ENCODE results near the gene ASXL3.

ASXL3 gene

GRCh38 chr18:33584548-33585430 is 6.8 kb downstream of the ASXL3 start:
- Histone ChIP-seq H3K27me3 (ENCODE audit: control insufficient read depth, insufficient read depth, low read length) (no peaks in the 10 kb centered on the region), H3K9me3 (ENCODE audit: control insufficient read depth, low read length) (no peaks in the 10 kb centered on the region), H3K27ac (no peak overlapping the region), H3K4me2 (ENCODE audit: low read length) (no peak overlapping the region), H2AFZ (no peak overlapping the region), H3K79me2 (no peaks in the 10 kb centered on the region), H3K4me1 (no peaks in the 10 kb centered on the region), H3K9ac (no peak overlapping the region), H3K4me3 (ENCODE audit: low read depth, low read length) (no peak overlapping the region), H3K36me3 (ENCODE audit: control insufficient read depth, insufficient read depth, low read length) (no peaks in the 10 kb centered on the region)
- TF ChIP-seq CTCF (IDR thresholded peaks at IDR 0.05) = no peak

GRCh38 chr18:33585431-33585775 is 7.4 kb downstream of the ASXL3 start:
- H3K4me3 ChIP-seq (ENCODE audit: low read depth, low read length) = no peak overlapping the region
- H3K4me1 ChIP-seq = no peaks in the 10 kb centered on the region

GRCh38 chr18:33588361-33588760 is 10.3 kb downstream of the ASXL3 start:
- Histone ChIP-seq H3K79me2 (no peaks in the 10 kb centered on the region), H3K4me1 (no peaks in the 10 kb centered on the region), H3K4me3 (ENCODE audit: low read depth, low read length) (no peak overlapping the region), H3K27ac (no peak overlapping the region), H3K9me3 (ENCODE audit: control insufficient read depth, low read length) (no peaks in the 10 kb centered on the region), H3K36me3 (ENCODE audit: control insufficient read depth, insufficient read depth, low read length) (no peaks in the 10 kb centered on the region), H3K9ac (no peak overlapping the region), H2AFZ (no peak overlapping the region), H3K27me3 (ENCODE audit: control insufficient read depth, insufficient read depth, low read length) (no peaks in the 10 kb centered on the region), H3K4me2 (ENCODE audit: low read length) (no peak overlapping the region)
- no peak for TF ChIP-seq CTCF (IDR thresholded peaks at IDR 0.05)

More at GRCh38 chr18:33585431-33585775, 7.4 kb downstream of the ASXL3 start:
- Histone ChIP-seq H3K27ac (no peak overlapping the region), H2AFZ (no peak overlapping the region), H3K9me3 (ENCODE audit: control insufficient read depth, low read length) (no peaks in the 10 kb centered on the region), H3K36me3 (ENCODE audit: control insufficient read depth, insufficient read depth, low read length) (no peaks in the 10 kb centered on the region), H3K9ac (no peak overlapping the region), H3K4me2 (ENCODE audit: low read length) (no peak overlapping the region), H3K27me3 (ENCODE audit: control insufficient read depth, insufficient read depth, low read length) (no peaks in the 10 kb centered on the region), H3K79me2 (no peaks in the 10 kb centered on the region)
- TF ChIP-seq CTCF (IDR thresholded peaks at IDR 0.05) = no peak

GRCh38 chr18:33593261-33593660 is 15.2 kb downstream of the ASXL3 start:
- Histone ChIP-seq H2AFZ (no peak overlapping the region), H3K36me3 (ENCODE audit: control insufficient read depth, insufficient read depth, low read length) (no peaks in the 10 kb centered on the region), H3K27me3 (ENCODE audit: control insufficient read depth, insufficient read depth, low read length) (no peaks in the 10 kb centered on the region), H3K4me3 (ENCODE audit: low read depth, low read length) (no peak overlapping the region), H3K9me3 (ENCODE audit: control insufficient read depth, low read length) (no peaks in the 10 kb centered on the region), H3K9ac (no peak overlapping the region), H3K4me2 (ENCODE audit: low read length) (no peak overlapping the region), H3K27ac (no peak overlapping the region), H3K79me2 (no peaks in the 10 kb centered on the region), H3K4me1 (no peaks in the 10 kb centered on the region)
- TF ChIP-seq CTCF (IDR thresholded peaks at IDR 0.05) = no peak

GRCh38 chr18:33594799-33595198 is 16.8 kb downstream of the ASXL3 start:
- H2AFZ ChIP-seq = no peak overlapping the region
- H3K27ac ChIP-seq = no peak overlapping the region
- no peak for TF ChIP-seq CTCF (IDR thresholded peaks at IDR 0.05)

More at GRCh38 chr18:33594799-33595198, 16.8 kb downstream of the ASXL3 start:
- Histone ChIP-seq H3K9ac (no peak overlapping the region), H3K9me3 (ENCODE audit: control insufficient read depth, low read length) (no peaks in the 10 kb centered on the region), H3K4me1 (no peaks in the 10 kb centered on the region), H3K36me3 (ENCODE audit: control insufficient read depth, insufficient read depth, low read length) (no peaks in the 10 kb centered on the region), H3K4me3 (ENCODE audit: low read depth, low read length) (no peak overlapping the region), H3K79me2 (no peaks in the 10 kb centered on the region), H3K27me3 (ENCODE audit: control insufficient read depth, insufficient read depth, low read length) (no peaks in the 10 kb centered on the region), H3K4me2 (ENCODE audit: low read length) (no peak overlapping the region)
